MG63 (cell line): ENCODE results near the gene RAMAC. TPM values are rescaled to one million over a fixed set of nuclear protein-coding genes. Genes with fewer than 3 reads are reported as not detected.
"Not testable (repeated sequence)": the region's sequence is repeated elsewhere in the genome, so short reads cannot be mapped to it uniquely, and the experiment has no call there.

Experiments
- DNase-seq: peaks from one replicate; pipeline ENCODE4 v3.0.0-alpha.2; 2020
- H3K27me3 ChIP-seq: fragments of 250-450 bp; sonication (Bioruptor Pico); 2 replicates; pipeline ENCODE4 v1.5.1; 2020; ENCODE audit warnings: mild to moderate bottlenecking, moderate library complexity
- H3K36me3 ChIP-seq: fragments of 250-450 bp; sonication (Bioruptor Pico); 2 replicates; pipeline ENCODE4 v1.5.1; 2020; ENCODE audit warnings: mild to moderate bottlenecking, moderate library complexity
- H3K4me3 ChIP-seq: fragments of 250-450 bp; sonication (Bioruptor Pico); 2 replicates; pipeline ENCODE4 v1.5.1; 2020; ENCODE audit warnings: mild to moderate bottlenecking, moderate library complexity
- H3K9me3 ChIP-seq: fragments of 250-450 bp; sonication (Bioruptor Pico); 2 replicates; pipeline ENCODE4 v1.5.1; 2020; ENCODE audit warnings: mild to moderate bottlenecking, moderate library complexity
- total RNA-seq: library from RNA; depleted of rRNA; stranded (reverse); fragments of >200 nt; shearing (Covaris generic); gene quantifications from 2 replicates; pipeline ENCODE4 v1.2.3, GENCODE V29; 2014; ENCODE audit warnings: low replicate concordance; rRNA removed

The RAMAC gene
- total RNA-seq = 25.1 and 28.5 TPM in 2 replicates

GRCh38 chr15:82985688-82986441, at the start of gene RAMAC:
Gene RAMAC (plus strand): TSS chr15:82986210. CDS start chr15:82989019, 2,809 bp downstream.
- Histone ChIP-seq H3K36me3 (peaks cover 37% of the 10 kb centered on the region), H3K4me3 (peak within 1 kb of the TSS; percentile 78), H3K9me3 (no peaks in the 10 kb centered on the region), H3K27me3 (no peaks in the 10 kb centered on the region)
- DNase-seq = peak; percentile 93

GRCh38 chr15:82936966-82937711, 48.9 kb upstream of the RAMAC start:
- no peaks in the 10 kb centered on the region for H3K36me3 ChIP-seq
- no peaks in the 10 kb centered on the region for H3K27me3 ChIP-seq
- DNase-seq = peak; percentile 59
- no peak overlapping the region for H3K4me3 ChIP-seq
- no peaks in the 10 kb centered on the region for H3K9me3 ChIP-seq

GRCh38 chr15:82937712-82938058, 48.3 kb upstream of the RAMAC start:
- H3K27me3 ChIP-seq = no peaks in the 10 kb centered on the region
- no peaks in the 10 kb centered on the region for H3K9me3 ChIP-seq
- no peaks in the 10 kb centered on the region for H3K36me3 ChIP-seq
- H3K4me3 ChIP-seq = no peak overlapping the region
- no peak for DNase-seq

GRCh38 chr15:82939678-82940077, 46.3 kb upstream of the RAMAC start:
- H3K27me3 ChIP-seq, DNase-seq, H3K36me3 ChIP-seq, H3K4me3 ChIP-seq, H3K9me3 ChIP-seq: not testable (repeated sequence)

- Histone ChIP-seq H3K9me3 (no peaks in the 10 kb centered on the region), H3K36me3 (no peaks in the 10 kb centered on the region), H3K4me3 (no peak overlapping the region), H3K27me3 (no peaks in the 10 kb centered on the region)
- DNase-seq = peak; percentile 93
Observed at GRCh38 chr15:82942691-82943090, 43.3 kb upstream of the RAMAC start.

GRCh38 chr15:82943176-82943575, 42.8 kb upstream of the RAMAC start:
- DNase-seq = peak; percentile 15
- Histone ChIP-seq H3K27me3 (no peaks in the 10 kb centered on the region), H3K9me3 (no peaks in the 10 kb centered on the region), H3K36me3 (no peaks in the 10 kb centered on the region), H3K4me3 (no peak overlapping the region)

- no peaks in the 10 kb centered on the region for H3K9me3 ChIP-seq
- H3K27me3 ChIP-seq = no peaks in the 10 kb centered on the region
- H3K36me3 ChIP-seq = no peaks in the 10 kb centered on the region
- H3K4me3 ChIP-seq = no peak overlapping the region
- DNase-seq = no peak
Observed at GRCh38 chr15:82944056-82944455, 42.0 kb upstream of the RAMAC start.

DNA sequence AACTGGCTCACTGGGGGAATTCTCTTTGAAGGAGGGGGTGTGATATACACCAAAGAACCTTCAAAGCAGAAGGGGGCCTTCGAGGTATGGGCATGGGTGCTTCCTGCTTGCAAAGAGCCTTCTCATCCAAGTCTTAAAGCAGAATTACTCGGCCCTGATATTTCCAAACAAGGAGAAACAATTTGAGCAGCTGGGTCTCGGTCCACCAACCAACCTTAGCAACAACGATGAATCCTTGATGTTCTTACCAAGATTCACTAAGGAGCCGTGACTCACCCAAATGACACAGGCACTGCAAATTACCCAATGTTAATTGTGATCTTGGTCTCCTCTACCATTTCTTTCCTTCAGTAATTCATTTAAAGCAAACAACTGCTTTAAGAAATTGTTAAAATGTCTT, 41.2 kb upstream of the RAMAC start:
- DNase-seq = peak; percentile 42
- H3K36me3 ChIP-seq = no peaks in the 10 kb centered on the region
- no peaks in the 10 kb centered on the region for H3K27me3 ChIP-seq

DNA sequence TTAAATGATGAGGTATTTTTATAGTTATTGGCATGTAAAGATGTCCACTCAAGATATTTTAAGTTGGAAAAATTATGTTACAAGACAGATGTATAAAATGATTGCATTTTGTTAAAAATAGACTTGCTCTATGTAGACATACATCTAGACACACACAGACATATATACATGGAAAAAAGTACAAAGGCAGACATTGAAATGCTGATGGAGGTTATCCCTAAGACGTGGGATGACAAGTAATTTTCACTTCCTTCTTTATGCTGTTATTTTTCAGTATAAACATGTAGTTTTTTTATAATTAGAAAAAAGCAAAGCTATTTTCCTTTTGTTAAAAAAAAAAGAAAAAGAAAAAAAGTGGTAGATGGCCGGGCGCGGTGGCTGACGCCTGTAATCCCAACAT, 40.7 kb upstream of the RAMAC start:
- H3K9me3 ChIP-seq = no peaks in the 10 kb centered on the region
- H3K4me3 ChIP-seq = no peak overlapping the region
- no peak for DNase-seq
- H3K36me3 ChIP-seq = no peaks in the 10 kb centered on the region
- no peaks in the 10 kb centered on the region for H3K27me3 ChIP-seq

More for the DNA sequence above, 41.2 kb upstream of the RAMAC start:
- Histone ChIP-seq H3K4me3 (no peak overlapping the region), H3K9me3 (no peaks in the 10 kb centered on the region)

DNA sequence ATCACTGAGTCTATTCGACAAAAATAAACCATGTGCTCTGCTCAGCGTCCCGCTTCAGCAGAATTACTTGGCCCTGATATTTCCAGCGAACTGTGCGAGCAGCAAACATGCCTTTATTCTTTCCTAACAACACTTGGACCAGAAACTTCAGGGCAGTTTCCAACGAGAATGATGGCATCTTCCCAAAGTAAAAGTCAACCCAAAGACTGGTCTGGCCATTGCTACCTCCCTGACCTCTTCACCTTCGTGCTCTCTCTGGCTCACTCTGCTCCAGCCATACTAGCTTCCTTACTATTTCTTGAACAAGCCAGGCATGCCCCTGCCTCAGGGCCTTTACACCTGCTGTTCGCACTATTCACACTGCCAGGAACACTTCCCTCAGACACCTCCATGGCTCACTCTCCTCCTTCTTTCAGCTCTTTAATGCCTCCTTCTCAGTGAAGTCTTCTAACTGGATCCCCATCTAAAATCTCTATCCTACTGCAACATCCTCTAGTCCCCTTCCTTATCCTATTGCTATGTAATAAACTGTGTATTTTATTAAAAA, 39.8 kb upstream of the RAMAC start:
- no peak for DNase-seq

DNA sequence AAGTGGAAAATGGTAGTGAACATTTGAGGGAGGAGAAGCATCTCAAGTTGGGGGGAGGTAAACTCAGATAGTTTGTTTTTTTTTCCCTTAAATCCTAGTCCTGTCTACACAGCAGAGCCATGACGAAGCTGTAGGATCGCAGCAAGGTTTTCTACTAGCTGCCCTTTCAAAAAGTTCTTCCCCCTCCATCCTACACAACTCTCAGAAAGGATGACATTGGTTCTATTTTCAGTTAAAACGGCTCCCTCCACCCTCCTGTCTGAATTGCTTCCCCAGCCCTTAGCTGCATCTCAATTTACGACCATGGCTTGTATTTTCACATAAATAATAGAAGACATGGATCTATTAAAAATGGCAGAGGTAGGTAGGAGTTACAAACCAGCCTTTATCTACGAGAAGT, 35.7 kb upstream of the RAMAC start:
- Histone ChIP-seq H3K9me3 (no peaks in the 10 kb centered on the region), H3K27me3 (no peaks in the 10 kb centered on the region), H3K4me3 (no peak overlapping the region), H3K36me3 (no peaks in the 10 kb centered on the region)
- no peak for DNase-seq

More for the DNA sequence above, 39.8 kb upstream of the RAMAC start:
- no peaks in the 10 kb centered on the region for H3K27me3 ChIP-seq
- no peaks in the 10 kb centered on the region for H3K36me3 ChIP-seq
- H3K9me3 ChIP-seq = no peaks in the 10 kb centered on the region
- no peak overlapping the region for H3K4me3 ChIP-seq

DNA sequence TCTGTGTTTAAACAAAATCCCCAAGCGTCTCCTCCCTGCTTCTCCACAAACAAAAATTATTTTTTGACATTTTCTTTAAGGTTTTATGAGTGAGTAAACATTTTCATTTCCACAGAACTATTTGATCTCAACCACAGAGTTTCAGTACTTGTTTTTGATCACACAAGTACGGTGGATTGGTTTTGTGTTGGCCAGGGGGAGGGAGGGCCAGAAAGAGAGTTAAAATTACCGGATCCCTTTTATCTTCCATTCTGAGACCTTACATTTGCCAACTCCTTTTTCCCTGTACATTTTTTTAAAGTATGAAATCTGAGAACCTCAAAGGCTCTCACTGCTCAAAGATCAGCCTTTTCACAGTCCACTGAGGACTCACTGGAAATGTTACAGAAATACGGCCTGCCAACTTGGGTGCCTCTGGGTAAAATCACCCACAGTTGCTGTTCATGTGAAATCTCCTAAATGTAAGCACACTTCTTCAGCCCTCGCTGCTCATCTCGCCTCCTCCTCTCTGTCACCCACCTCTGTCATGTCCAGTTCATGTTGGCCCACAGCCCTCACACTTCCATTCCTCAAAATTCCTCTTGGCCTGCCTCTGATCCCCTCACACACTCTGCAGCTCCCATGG, 35.2 kb upstream of the RAMAC start:
- no peaks in the 10 kb centered on the region for H3K36me3 ChIP-seq
- H3K27me3 ChIP-seq = no peaks in the 10 kb centered on the region
- no peak overlapping the region for H3K4me3 ChIP-seq
- DNase-seq = no peak
- H3K9me3 ChIP-seq = no peaks in the 10 kb centered on the region

GRCh38 chr15:82951472-82952157, 34.4 kb upstream of the RAMAC start:
- H3K36me3 ChIP-seq = no peaks in the 10 kb centered on the region
- no peaks in the 10 kb centered on the region for H3K27me3 ChIP-seq
- H3K9me3 ChIP-seq = no peaks in the 10 kb centered on the region
- peak overlapping the region; percentile 58 for H3K4me3 ChIP-seq
- DNase-seq = no peak

GRCh38 chr15:82952158-82953081, 33.6 kb upstream of the RAMAC start, which contains the start of gene HOMER2:
Gene HOMER2 (minus strand): TSS chr15:82952720. CDS start chr15:82952535, 185 bp downstream.
- DNase-seq = peak; percentile 48

DNA sequence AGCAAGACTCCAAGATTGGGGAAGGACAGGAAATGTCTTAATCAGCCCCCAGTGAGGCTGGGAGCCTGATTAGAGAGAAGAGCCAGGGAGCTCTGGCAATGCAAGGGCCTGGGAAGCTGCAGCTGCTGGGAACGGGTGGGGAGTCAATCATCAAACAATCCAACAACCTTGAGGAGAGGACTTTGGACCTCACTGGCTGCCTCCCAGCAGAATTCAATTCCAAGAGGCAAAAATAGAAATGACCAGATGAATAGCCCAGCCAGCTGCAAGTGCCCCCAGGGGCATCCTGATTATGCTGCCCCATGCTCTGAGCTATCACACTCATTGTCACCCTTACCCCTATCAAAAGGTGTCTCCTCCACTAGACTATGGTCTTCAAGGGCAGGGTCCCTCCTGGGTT, 27.4 kb upstream of the RAMAC start:
- no peaks in the 10 kb centered on the region for H3K36me3 ChIP-seq
- no peaks in the 10 kb centered on the region for H3K27me3 ChIP-seq
- no peak overlapping the region for H3K4me3 ChIP-seq
- no peaks in the 10 kb centered on the region for H3K9me3 ChIP-seq
- no peak for DNase-seq

More at GRCh38 chr15:82952158-82953081, 33.6 kb upstream of the RAMAC start, which contains the start of gene HOMER2:
- H3K27me3 ChIP-seq = no peaks in the 10 kb centered on the region
- peak within 1 kb of the TSS; percentile 58 for H3K4me3 ChIP-seq
- no peaks in the 10 kb centered on the region for H3K36me3 ChIP-seq
- no peaks in the 10 kb centered on the region for H3K9me3 ChIP-seq

GRCh38 chr15:82959423-82959822, 26.6 kb upstream of the RAMAC start:
- H3K4me3 ChIP-seq = no peak overlapping the region
- no peaks in the 10 kb centered on the region for H3K36me3 ChIP-seq
- no peaks in the 10 kb centered on the region for H3K27me3 ChIP-seq
- no peak for DNase-seq
- H3K9me3 ChIP-seq = no peaks in the 10 kb centered on the region
